Kidney glomerular epithelial cell (primary cell): ENCODE results near the gene SHC3.
"Not testable (repeated sequence)": the region's sequence is repeated elsewhere in the genome, so short reads cannot be mapped to it uniquely, and the experiment has no call there.

Source experiments
- DNase-seq: peaks from one replicate; lab custom pipeline; 2025; lab: John Stamatoyannopoulos, UW

Gene SHC3, protein sequence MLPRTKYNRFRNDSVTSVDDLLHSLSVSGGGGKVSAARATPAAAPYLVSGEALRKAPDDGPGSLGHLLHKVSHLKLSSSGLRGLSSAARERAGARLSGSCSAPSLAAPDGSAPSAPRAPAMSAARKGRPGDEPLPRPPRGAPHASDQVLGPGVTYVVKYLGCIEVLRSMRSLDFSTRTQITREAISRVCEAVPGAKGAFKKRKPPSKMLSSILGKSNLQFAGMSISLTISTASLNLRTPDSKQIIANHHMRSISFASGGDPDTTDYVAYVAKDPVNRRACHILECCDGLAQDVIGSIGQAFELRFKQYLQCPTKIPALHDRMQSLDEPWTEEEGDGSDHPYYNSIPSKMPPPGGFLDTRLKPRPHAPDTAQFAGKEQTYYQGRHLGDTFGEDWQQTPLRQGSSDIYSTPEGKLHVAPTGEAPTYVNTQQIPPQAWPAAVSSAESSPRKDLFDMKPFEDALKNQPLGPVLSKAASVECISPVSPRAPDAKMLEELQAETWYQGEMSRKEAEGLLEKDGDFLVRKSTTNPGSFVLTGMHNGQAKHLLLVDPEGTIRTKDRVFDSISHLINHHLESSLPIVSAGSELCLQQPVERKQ

GRCh38 chr9:89177944-89178829, at the start of gene SHC3:
SHC3 (minus strand) TSS chr9:89178818; CDS start chr9:89178460, 358 bp downstream.
- DNase-seq: no peak

- no peak for DNase-seq
These were observed 47.4 kb upstream of the SHC3 start for GRCh38 chr9:89225991-89226471.

DNA sequence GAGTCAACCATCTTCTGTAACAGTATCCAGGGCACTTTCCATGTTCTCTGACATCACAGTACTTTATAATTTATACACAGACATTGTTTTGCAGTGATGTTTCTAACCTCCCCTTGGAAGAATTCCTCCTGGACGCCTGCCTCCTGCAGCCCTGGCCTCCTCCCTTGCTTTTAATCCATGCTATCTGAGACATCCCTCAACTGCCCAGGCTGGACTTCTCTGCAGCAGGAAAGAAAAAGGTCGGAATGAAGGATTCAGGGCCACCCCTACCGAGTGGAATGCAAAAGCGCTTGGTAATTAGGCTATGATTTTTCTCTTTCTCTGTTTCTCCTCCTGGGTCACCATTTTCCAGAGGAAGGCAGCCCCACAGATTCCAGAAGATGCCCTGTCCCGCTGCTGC, 47.0 kb upstream of the SHC3 start:
- no peak for DNase-seq

DNA sequence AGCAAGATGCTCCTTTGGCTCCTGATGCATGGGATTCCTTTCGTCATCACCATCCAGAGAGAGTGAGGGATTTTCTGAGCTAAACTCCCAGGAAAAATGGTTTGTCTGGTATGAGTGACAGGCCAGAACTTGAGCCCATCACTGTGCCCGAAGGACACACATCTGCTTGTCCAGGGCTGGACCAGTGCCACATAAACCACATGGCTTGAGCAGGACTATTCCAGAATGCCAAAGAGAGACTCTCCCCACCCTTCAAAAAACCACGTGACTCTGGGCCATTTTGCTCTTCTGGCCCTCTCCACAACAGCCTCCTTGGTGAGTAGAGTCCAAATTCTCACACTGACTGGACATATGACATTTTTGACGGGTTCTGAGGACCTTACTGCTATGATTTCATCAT, 46.4 kb upstream of the SHC3 start:
- no peak for DNase-seq

GRCh38 chr9:89224633-89225032, 46.0 kb upstream of the SHC3 start:
- DNase-seq: no peak

DNA sequence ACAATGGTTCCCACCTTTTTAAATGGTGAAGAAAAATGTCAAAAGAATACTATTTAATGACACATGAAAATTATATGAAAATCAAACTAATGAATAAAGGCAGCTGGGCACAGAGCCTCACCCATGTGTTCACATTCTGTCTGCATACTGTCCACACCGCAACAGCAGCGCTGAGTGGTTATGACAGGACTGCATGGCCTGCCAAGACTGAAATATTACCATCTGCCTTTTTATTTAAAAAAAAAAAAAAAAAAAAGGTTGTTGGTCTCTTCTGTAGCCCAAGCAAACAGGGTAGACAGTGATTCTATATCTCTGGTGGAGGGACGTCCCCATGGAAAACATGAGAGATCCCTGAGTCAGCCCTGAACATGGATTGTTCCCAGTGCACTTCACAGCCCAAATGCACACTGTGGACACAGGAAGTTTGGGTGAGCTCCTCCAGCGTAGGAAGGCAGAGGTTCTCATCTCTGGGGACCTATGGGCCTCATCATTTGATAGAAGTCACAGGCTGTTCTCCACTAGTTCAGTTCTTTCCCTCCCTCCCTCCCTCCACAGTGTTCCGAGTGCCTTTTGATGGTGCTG, 44.9 kb upstream of the SHC3 start:
- DNase-seq: no peak

DNA sequence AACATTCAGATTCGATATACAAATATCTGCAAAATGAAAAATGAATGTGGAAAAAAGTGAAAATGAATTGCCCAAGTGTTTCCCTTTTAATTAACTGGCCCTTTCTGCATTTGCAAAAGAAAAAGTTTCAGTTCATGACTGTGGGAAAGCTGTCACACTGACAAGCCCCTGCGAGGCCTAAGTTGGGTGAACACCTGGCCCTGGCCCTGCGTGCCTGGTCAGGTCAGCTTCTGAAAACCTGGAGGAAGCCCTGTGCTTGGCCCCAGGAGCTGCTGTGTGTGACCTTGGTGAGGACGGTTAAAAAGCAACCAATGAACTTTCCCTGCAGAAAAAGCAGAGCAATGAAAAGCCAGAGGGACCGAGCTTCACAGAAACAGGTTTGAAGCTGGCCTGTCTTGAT, 41.0 kb upstream of the SHC3 start:
- no peak for DNase-seq

- no peak for DNase-seq
These were observed 39.7 kb upstream of the SHC3 start for GRCh38 chr9:89218040-89218928.

GRCh38 chr9:89215342-89215741, 36.7 kb upstream of the SHC3 start:
- no peak for DNase-seq

DNA sequence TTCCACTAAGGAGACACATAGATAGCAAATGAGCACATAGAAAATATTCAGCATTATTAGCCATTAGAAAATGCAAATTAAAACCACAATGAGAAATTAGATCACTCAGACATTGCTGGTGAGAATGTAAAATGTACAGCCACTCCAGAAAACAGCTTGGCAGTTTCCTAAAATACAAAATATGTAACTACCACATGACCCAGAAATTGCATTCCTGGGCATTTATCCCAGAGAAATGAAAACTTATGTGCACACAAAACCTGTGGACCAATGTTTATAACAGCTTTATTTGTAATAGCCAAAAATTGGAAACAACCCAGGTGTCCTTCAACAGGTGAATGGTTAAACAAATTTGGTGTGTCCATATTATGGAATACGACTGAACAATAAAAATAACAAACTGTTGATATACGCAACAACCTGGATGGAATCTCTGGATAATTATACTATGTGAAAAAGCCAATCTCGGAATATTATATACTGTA, 34.8 kb upstream of the SHC3 start:
- DNase-seq: no peak

GRCh38 chr9:89212171-89212570, 33.6 kb upstream of the SHC3 start:
- DNase-seq: no peak

GRCh38 chr9:89209311-89209710, 30.7 kb upstream of the SHC3 start:
- not testable (repeated sequence) for DNase-seq

- no peak for DNase-seq
These were observed 28.4 kb upstream of the SHC3 start for GRCh38 chr9:89207026-89207425.

DNA sequence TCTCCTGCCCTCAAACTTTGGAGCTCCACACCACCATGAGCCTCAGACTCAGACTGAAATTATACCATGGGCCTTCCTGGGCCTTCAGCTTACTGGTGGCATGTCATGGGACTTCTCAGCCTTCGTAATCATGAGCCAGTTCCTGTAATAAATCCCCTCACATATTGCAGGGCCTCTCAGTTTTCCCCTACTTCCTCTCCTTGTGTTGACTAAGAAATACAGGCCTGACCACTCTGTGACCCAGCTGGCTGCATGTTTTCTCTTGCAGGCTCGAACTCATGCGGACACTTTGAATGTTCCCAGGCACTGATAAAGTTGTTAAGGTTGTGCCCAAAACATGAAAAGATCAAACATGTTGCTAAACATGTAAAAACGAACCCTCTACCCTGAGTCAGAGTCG, 26.2 kb upstream of the SHC3 start:
- DNase-seq: no peak

- no peak for DNase-seq
These were observed 16.6 kb upstream of the SHC3 start for GRCh38 chr9:89195131-89195797.

- no peak for DNase-seq
These were observed 16.0 kb upstream of the SHC3 start for GRCh38 chr9:89194421-89195130.

- no peak for DNase-seq
These were observed 12.4 kb upstream of the SHC3 start for GRCh38 chr9:89191004-89191403.

DNA sequence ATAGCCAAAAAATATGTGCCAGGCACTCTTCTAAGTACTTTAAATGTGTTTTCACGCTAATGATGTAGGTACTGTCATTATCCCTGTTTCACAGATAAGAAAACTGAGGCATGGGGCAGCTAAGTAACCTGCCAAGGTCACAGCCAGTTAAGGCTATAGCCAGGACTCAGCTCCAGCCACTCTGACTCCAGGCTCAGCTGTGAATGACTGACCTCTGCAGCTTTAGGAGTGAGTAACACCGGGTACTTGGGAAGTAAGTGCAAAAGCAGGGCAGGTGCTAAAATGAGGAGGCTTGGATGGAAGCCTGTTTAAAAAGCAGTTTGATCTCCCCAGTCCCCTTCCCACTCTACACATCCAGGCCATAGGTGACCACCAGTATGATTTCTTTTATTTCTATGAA, 10.6 kb upstream of the SHC3 start:
- no peak for DNase-seq

- no peak for DNase-seq
These were observed 9.3 kb upstream of the SHC3 start for GRCh38 chr9:89187950-89188349.

GRCh38 chr9:89187541-89187940, 8.9 kb upstream of the SHC3 start:
- DNase-seq: no peak
